Adrenal gland (tissue), 5 donors: Measurements from ENCODE around the gene CLIP4.

ENCODE experiments used
- POLR2A ChIP-seq, 2 donors: fragments of 450-650 bp; IDR thresholded peaks; one replicate each; pipeline ENCODE4 v1.6.1; 2017; ENCODE audit warnings: antibody characterized with exemption in 2 of 2, mild to moderate bottlenecking in 2 of 2, moderate library complexity in 1 of 2
- TF ChIP-seq, protein P1 (sequence below), 6 experiments: fragments of 450-650 bp in 4 of 6; fragments of 200-600 bp in 2 of 6; sonication (generic) in 1 of 6; IDR thresholded peaks; 1 replicate in 5 of 6; 2 replicates in 1 of 6; pipeline versions ENCODE4 v1.5.1 to v1.8.0; 2016 to 2021; ENCODE audit warnings: antibody characterized with exemption in 6 of 6, mild to moderate bottlenecking in 2 of 6, moderate library complexity in 1 of 6
- donor health status: DM: no; HTN: no; CAD: no.

DNA sequence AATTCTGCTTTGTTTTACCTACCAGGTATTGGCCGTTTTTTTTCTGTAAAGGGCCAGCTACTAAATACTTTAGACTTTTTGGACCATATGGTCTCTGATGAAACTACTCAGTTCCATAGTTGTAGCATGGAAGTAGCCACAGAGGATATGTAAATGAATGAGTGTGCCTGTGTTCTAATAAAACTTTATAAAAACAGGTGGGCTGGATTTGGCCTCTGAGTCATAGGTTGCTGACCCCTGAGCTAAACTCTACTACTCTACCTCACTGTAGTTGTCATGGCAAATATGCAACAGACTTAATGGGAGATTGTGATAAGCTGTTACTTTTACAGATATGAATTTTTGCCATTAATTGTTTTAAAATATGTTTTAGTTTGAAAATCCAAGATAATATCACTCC is 19.7 kb downstream of the CLIP4 start:
- TF ChIP-seq, protein P1, sequence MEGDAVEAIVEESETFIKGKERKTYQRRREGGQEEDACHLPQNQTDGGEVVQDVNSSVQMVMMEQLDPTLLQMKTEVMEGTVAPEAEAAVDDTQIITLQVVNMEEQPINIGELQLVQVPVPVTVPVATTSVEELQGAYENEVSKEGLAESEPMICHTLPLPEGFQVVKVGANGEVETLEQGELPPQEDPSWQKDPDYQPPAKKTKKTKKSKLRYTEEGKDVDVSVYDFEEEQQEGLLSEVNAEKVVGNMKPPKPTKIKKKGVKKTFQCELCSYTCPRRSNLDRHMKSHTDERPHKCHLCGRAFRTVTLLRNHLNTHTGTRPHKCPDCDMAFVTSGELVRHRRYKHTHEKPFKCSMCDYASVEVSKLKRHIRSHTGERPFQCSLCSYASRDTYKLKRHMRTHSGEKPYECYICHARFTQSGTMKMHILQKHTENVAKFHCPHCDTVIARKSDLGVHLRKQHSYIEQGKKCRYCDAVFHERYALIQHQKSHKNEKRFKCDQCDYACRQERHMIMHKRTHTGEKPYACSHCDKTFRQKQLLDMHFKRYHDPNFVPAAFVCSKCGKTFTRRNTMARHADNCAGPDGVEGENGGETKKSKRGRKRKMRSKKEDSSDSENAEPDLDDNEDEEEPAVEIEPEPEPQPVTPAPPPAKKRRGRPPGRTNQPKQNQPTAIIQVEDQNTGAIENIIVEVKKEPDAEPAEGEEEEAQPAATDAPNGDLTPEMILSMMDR (IDR thresholded peaks at IDR 0.05): no peak
- no peak for TF ChIP-seq POLR2A (IDR thresholded peaks at IDR 0.05)
